NCI-H2107 treated with DMSO at 0.1 percent for 48 hours (cell line): ENCODE data around the gene GNGT2.
"Not testable (repeated sequence)": the region's sequence is repeated elsewhere in the genome, so short reads cannot be mapped to it uniquely, and the experiment has no call there.

ENCODE experiments used
- DNase-seq: peaks from one replicate; lab custom pipeline; 2025; ENCODE audit not compliant: unreplicated experiment; lab: John Stamatoyannopoulos, UW

The GNGT2 gene

DNA sequence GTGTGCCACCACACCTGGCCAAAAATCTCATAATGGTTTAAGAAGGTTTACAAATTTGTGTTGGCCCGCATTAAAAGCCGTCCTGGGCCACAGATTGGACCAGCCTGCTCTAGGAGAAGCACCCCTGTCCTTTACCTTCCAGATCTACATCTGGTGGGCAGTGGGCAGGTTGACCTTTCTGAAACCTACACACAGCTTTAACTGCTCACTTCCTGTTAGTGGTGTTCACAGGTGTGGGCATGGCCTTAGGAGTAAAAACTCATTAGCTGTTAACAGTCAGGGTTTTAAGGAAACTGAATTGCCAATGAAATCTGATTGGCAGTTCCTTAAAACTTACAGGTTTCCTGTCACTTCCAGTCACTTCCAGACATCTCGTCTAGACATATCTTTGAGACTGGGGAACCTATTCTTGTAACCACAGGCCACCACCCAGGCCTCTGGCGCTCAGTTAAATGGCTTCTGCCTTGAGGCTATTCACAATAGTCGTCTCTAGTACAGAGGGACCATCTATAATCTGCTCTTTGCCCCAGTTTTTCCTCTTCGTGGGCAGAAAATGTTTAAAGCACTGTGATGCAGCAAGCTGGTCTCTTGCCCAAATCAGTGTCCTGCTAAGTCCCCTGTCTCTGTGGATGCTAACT is 29.3 kb downstream of the GNGT2 start:
- no peak for DNase-seq

DNA sequence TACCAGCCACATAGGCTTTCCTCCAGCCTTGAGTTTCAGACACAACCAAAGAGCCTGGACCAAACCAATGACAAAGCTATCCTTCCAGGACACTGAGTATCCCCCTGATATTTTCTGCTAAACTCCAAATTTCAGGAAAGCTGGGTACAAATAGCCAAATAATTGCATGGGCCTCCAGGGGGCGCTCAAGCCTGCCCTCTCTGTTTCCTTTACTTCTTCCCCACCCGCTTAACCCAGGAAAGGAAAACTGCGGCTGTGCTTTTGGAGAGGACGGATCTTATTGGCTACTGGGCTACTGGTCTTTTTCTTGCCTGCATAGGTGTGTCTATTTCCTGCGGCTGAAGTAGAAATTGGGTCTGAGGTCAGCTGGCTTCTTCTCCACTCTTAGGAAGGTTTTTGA is 30.1 kb downstream of the GNGT2 start:
- DNase-seq = no peak

DNA sequence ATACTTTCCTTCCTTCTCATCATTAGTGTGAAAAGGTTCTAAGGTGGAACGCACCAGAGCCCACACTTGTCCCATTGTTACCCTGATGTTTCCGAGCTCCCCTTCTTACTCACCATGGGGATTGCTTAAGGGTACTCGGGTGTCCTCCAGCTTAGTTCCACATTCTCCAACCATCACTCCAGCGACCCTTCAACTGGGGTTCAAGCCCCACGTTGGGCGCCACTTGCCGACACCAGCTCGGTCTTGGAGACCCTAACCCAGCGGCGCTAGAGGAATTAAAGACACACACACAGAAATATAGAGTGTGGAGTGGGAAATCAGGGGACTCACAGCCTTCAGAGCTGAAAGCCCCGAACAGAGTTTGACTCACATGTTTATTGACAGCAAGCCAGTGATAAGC is 34.4 kb downstream of the GNGT2 start:
- not testable (repeated sequence) for DNase-seq

DNA sequence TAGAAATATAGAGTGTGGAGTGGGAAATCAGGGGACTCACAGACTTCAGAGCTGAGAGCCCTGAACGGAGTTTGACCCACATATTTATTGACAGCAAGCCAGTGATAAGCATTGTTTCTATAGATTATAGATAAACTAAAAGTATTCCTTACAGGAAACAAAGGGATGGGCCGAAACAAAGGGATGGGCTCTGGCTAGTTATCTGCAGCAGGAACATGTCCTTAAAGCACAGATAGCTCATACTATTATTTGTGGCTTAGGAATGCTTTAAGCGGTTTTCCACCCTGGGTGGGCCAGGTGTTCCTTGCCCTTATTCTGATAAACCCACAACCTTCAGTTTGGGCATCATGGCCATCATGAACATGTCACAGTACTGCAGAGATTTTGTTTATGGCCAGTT is 39.7 kb downstream of the GNGT2 start:
- DNase-seq = not testable (repeated sequence)

DNA sequence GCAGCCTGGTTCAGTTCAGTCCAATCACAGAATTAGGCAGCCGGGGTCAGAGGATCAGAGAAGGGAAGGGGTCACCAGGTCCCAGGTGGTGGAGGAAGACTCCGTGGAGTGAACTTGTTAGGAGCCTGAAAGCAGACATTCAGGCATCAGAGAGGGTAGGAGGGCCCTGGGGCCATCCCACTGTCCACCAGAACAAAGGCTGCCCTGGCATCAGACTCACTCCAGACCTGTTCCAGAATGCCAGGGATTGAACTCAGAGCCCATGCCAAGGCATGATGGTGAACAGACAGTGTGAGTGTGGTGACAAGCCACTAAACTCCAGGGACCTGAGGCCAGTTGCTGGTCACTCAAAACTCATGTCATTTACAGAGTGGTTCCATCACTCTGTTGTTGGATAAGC is 40.2 kb downstream of the GNGT2 start:
- DNase-seq = no peak

DNA sequence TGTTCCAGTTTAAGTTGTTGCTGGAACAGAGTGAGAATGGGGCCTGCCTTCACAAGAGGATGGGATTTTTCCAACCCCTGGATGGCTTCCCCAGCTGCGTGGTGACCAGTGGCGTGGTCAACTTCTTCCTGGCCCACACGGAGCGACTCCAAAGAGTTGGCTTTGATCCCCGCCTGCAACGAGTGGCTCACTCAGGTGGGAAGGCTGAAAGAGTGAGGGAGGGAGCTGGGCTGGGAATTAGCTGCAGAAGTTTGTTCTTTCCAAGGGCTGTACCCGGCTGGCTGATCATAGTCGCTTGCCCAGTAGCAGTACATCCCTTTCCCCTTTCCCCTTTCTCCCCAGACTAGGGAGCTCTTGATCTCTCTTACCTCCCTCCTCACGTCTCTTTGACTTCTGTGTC is 41.7 kb downstream of the GNGT2 start:
- no peak for DNase-seq

DNA sequence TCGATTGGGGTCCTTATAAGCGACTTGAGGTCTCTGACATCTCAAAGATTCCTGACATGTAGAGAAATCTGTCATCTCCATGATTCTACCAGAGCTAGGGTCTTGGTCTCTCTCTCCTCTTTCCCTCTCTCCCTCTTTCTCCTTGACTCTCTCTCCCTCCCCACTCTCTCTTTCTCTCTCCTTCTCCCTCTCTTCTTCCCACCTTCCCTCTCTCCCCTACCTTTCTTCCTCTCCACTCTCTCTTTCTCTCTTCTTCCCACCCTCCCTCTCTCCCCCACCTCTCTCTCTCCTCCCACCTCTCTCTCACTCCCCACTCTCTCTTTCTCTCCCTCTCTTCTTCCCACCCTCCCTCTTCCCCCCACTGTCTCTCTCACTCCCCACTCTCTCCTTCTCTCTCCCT is 45.2 kb downstream of the GNGT2 start:
- no peak for DNase-seq

DNA sequence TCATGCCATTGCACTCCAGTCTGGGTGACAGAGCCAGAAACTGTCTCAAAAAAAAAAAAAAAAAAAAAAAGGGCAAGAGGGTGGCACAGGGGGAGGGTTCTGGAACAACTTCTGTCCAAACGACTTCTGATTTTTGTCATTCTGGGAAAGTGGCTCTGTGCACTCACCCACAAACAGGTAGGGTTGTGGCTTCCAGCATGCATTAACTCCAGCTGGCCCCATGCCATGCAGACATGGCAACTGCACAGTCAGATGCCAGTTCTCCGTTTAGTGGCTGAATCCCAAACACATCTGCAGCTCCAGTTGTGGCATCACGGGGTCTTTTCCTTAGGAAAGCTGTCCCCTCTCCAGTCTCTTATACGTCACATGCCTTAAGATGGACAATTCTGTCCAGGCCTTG is 47.5 kb downstream of the GNGT2 start:
- DNase-seq = no peak

DNA sequence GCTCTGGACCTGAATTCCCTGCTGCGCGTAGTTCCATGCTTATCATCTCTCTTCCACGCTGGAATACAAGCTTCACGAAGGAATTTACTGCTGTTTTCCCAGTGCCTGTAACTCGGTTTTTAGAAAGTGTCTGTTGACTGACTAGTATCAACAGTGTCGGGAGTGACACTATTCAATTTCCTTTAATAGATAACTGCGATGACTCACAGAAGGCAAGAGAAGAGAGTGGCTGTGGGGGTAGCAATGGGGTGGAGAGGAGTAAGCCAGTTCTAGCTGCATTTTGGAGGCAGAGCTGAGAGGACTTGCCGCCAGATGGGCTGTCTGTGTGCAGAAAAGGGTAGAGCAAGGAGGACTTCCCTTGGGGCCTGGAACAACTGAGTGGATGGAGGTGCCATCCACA is 52.6 kb downstream of the GNGT2 start:
- no peak for DNase-seq

DNA sequence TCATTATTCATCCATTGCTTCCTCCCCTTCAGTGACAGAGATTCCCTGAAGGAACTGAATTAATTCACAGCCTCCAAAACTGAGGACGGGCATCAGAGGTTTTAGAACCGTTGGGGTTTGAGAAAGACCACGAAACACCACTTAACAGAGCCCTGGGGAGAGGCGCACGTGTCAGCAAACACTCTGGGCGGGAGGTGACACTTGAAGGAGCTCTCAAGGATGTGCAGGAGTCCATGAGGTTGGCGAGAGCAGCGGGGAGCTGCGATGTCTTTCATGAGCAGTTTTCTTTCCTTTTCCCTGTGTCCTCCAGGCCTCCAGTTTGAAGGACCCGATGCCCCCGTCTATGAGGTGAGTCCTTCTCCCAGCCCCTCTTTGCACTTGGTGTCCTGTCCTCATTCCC is 54.1 kb downstream of the GNGT2 start:
- DNase-seq = no peak
